ENCODE data around the gene MKRN3.
"Not testable (repeated sequence)": the region's sequence is repeated elsewhere in the genome, so short reads cannot be mapped to it uniquely, and the experiment has no call there.

Gene MKRN3

DNA sequence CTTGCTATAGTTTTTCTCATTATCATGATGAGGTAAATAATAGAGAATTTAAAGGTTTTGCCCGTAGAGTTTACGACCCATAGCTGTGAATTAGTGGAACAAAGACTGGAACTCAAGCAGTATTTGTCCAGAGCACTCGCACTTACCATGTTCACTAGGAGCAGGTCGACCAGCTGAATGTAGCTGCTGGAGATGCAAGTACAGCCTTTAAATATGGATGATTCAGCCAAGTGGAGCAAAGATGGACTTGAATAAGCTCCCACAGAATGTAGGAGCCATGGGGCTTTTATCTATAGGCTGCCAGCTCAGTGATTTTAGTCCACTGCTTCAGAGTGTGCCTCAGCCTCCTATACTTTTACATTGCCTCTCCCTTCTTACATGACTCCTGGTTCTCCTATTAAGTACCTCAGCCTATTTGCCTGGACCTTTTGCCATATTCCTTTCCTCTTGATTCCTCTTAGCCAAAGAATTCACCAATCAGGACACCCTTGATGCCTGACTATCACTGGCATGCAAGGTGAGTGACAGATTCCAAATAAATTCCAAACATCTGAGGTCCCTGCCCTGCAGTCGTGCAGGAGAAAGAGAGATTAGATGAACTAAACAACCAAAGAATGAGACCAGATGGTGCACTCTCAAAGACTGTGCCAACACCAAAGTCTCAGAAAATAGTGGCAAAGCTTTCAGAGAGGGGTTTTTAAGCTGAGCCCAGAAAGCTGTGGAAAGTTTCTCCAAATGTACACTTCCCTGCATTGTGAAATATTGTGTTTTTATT is 3.9 kb downstream of the MKRN3 start:
- peaks cover 11% of the 10 kb centered on the region for H3K9me3 Mint-ChIP-seq
- no peaks in the 10 kb centered on the region for H3K4me1 Mint-ChIP-seq
- H3K27ac Mint-ChIP-seq = no peak overlapping the region
- DNase-seq (ENCODE audit: low spot score in 2 of 2) = no peak
- H3K36me3 Mint-ChIP-seq = no peaks in the 10 kb centered on the region
- no peak overlapping the region for H3K4me3 Mint-ChIP-seq
- ATAC-seq = no peak

GRCh38 chr15:23570486-23570885 is 5.0 kb downstream of the MKRN3 start:
- no peak overlapping the region for H3K27ac Mint-ChIP-seq
- H3K4me1 Mint-ChIP-seq = no peaks in the 10 kb centered on the region
- ATAC-seq (no peak), DNase-seq (ENCODE audit: low spot score in 2 of 2) (no peak)
- H3K9me3 Mint-ChIP-seq = peaks cover 3% of the 10 kb centered on the region
- H3K36me3 Mint-ChIP-seq = no peaks in the 10 kb centered on the region
- H3K4me3 Mint-ChIP-seq = no peak overlapping the region

- ATAC-seq (no peak), DNase-seq (ENCODE audit: low spot score in 2 of 2) (no peak)
- Mint-ChIP-seq H3K4me3 (no peak overlapping the region), H3K4me1 (no peaks in the 10 kb centered on the region), H3K9me3 (peaks cover 3% of the 10 kb centered on the region), H3K36me3 (no peaks in the 10 kb centered on the region), H3K27ac (no peak overlapping the region)
These were observed 7.4 kb downstream of the MKRN3 start for GRCh38 chr15:23572844-23573243.

GRCh38 chr15:23574742-23575141 is 9.3 kb downstream of the MKRN3 start:
- Mint-ChIP-seq H3K27ac (no peak overlapping the region), H3K9me3 (peaks cover 3% of the 10 kb centered on the region), H3K4me3 (no peak overlapping the region), H3K36me3 (no peaks in the 10 kb centered on the region), H3K4me1 (no peaks in the 10 kb centered on the region)
- DNase-seq (ENCODE audit: low spot score in 2 of 2) = no peak
- no peak for ATAC-seq

- Mint-ChIP-seq H3K36me3 (no peaks in the 10 kb centered on the region), H3K9me3 (peaks cover 3% of the 10 kb centered on the region), H3K4me1 (no peaks in the 10 kb centered on the region), H3K27ac (no peak overlapping the region), H3K4me3 (no peak overlapping the region)
- ATAC-seq (no peak), DNase-seq (ENCODE audit: low spot score in 2 of 2) (no peak)
These were observed 10.6 kb downstream of the MKRN3 start for GRCh38 chr15:23576061-23576460.

DNA sequence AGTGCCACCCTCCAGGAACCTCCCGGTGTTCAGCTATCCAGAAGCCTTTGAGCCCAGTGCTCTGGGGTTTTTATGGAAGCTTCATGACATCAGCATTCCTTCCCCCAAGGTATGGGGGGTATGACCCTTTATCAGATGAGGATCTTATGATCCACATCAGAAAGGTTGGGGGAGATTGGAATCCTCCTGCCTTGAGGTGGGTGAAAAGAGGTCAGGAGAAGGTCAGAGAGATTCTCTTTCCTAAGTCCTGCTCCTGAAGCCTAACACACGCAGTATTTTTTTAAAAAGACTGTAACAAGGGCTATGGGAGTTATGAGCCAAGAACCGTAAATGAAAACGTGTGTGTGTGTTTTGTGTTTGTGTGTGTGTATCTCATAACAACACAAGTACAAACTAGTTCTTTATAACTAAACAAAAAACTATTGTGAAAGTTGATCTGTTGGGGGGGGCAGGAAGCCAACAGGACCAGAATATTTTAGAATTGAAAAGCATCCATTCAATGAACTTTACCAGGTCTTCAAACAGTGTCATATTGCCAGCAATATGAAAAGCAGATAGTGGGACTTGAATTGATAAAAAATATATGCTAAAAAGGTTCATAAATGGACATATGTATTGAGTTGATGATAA is 13.2 kb downstream of the MKRN3 start:
- peaks cover 3% of the 10 kb centered on the region for H3K9me3 Mint-ChIP-seq
- H3K27ac Mint-ChIP-seq = no peak overlapping the region
- DNase-seq (ENCODE audit: low spot score in 2 of 2) = no peak
- no peaks in the 10 kb centered on the region for H3K4me1 Mint-ChIP-seq
- no peak overlapping the region for H3K4me3 Mint-ChIP-seq
- ATAC-seq = no peak
- H3K36me3 Mint-ChIP-seq = no peaks in the 10 kb centered on the region

GRCh38 chr15:23588268-23588667 is 22.8 kb downstream of the MKRN3 start:
- no peaks in the 10 kb centered on the region for H3K4me1 Mint-ChIP-seq
- H3K27ac Mint-ChIP-seq = no peak overlapping the region
- peaks cover 4% of the 10 kb centered on the region for H3K9me3 Mint-ChIP-seq
- DNase-seq (ENCODE audit: low spot score in 2 of 2) = no peak
- H3K36me3 Mint-ChIP-seq = no peaks in the 10 kb centered on the region
- H3K4me3 Mint-ChIP-seq = no peak overlapping the region
- no peak for ATAC-seq

DNA sequence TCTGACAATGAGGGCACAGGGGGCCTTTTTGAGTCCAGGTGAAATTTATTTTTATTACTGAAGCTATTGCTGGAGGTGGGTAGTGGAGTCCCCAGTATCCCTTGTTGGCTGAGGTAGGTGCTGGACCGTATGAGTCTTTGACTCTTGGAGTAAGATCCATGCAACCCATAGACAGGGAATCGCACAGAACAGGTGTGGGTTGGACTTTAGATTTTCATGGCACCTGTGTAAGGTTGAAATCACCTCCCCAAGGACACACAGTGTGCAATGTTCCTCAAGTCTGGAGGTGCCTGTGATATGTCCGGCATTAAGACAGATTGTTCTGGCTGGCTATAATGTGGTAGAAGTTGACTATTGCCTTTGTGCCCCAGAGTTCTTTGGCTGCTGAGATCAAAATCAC is 23.5 kb downstream of the MKRN3 start:
- H3K4me1 Mint-ChIP-seq = no peaks in the 10 kb centered on the region
- no peak overlapping the region for H3K27ac Mint-ChIP-seq
- ATAC-seq (no peak), DNase-seq (ENCODE audit: low spot score in 2 of 2) (no peak)
- peaks cover 4% of the 10 kb centered on the region for H3K9me3 Mint-ChIP-seq
- H3K4me3 Mint-ChIP-seq = no peak overlapping the region
- H3K36me3 Mint-ChIP-seq = no peaks in the 10 kb centered on the region

- no peak for DNase-seq (ENCODE audit: low spot score in 2 of 2)
- no peak overlapping the region for H3K27ac Mint-ChIP-seq
These were observed 28.8 kb downstream of the MKRN3 start for GRCh38 chr15:23594252-23594770.

DNA sequence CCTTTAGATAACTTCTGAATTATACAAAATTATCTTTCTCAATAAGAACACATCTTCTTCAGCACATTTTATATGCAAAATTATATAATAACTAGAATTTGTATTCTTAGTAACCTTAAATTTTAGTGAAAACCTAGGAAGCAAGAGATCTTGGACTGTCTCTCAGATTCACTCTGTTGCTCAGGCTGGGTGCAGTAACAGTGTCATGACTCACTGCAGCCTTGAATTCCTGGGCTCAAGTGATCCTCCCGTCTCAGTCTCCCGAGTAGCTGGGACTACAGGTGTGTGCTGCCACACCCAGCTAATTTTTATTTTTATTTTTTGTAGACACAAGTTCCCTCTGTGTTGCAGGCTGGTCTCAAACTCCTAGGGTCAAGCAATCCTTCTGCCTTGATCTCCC is 29.9 kb downstream of the MKRN3 start:
- no peak for DNase-seq (ENCODE audit: low spot score in 2 of 2)
- no peak for ATAC-seq
- Mint-ChIP-seq H3K4me1 (no peaks in the 10 kb centered on the region), H3K4me3 (no peak overlapping the region), H3K27ac (no peak overlapping the region), H3K9me3 (peaks cover 2% of the 10 kb centered on the region), H3K36me3 (no peaks in the 10 kb centered on the region)

More at GRCh38 chr15:23594252-23594770, 28.8 kb downstream of the MKRN3 start:
- peaks cover 4% of the 10 kb centered on the region for H3K9me3 Mint-ChIP-seq
- no peaks in the 10 kb centered on the region for H3K36me3 Mint-ChIP-seq
- no peaks in the 10 kb centered on the region for H3K4me1 Mint-ChIP-seq
- no peak for ATAC-seq
- no peak overlapping the region for H3K4me3 Mint-ChIP-seq

DNA sequence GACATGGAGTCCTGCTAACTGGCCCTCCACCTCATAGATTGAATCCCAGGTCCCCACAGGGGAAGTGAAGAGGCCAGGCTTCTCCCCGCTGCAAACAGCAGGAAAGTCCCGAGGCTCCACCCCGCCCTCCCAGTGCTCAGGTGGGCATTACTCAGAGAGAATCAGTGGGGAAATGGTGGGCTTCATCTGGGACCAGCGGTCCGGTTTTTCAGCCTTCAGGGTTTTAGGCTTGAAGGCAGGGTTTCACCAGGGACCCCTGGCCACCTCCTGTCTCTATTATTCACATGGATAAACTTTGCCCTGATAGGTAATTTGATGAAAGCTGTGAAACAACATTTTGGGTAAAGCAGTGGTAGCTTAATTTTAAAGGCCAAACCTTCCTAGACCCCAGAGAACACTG is 31.3 kb downstream of the MKRN3 start:
- H3K27ac Mint-ChIP-seq = no peak overlapping the region

GRCh38 chr15:23597278-23597677 is 31.8 kb downstream of the MKRN3 start:
- not testable (repeated sequence) for H3K9me3 Mint-ChIP-seq; ATAC-seq; DNase-seq (ENCODE audit: low spot score in 2 of 2); H3K4me1 Mint-ChIP-seq; H3K27ac Mint-ChIP-seq; H3K36me3 Mint-ChIP-seq; H3K4me3 Mint-ChIP-seq

More for the DNA sequence above, 31.3 kb downstream of the MKRN3 start:
- Mint-ChIP-seq H3K9me3 (no peaks in the 10 kb centered on the region), H3K4me3 (no peak overlapping the region), H3K36me3 (no peaks in the 10 kb centered on the region), H3K4me1 (no peaks in the 10 kb centered on the region)
- ATAC-seq (no peak), DNase-seq (ENCODE audit: low spot score in 2 of 2) (no peak)

GRCh38 chr15:23599053-23599452 is 33.6 kb downstream of the MKRN3 start:
- no peaks in the 10 kb centered on the region for H3K36me3 Mint-ChIP-seq
- ATAC-seq = no peak
- H3K27ac Mint-ChIP-seq = no peak overlapping the region
- no peak overlapping the region for H3K4me3 Mint-ChIP-seq
- H3K4me1 Mint-ChIP-seq = no peaks in the 10 kb centered on the region
- no peak for DNase-seq (ENCODE audit: low spot score in 2 of 2)
- H3K9me3 Mint-ChIP-seq = no peaks in the 10 kb centered on the region

DNA sequence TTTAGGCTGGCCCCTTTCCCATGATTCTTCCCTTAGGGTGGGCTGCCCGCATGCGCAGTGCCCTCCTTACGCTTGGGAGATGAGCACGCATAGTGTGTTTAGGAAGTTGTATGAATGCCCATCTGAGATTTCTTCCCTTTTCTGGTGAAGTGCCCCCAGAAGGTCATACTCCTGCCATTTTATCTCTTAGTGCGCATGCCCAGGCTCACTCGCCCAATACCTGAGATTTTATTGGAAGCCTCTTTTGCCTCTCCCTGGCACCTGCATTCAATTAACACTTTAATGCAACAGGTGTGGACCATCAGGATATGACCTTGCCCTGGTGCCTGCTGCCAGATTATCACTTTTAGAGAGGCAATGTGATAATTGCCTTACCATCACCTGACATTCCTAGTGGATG is 36.6 kb downstream of the MKRN3 start:
- Mint-ChIP-seq H3K36me3 (no peaks in the 10 kb centered on the region), H3K4me1 (no peaks in the 10 kb centered on the region), H3K27ac (no peak overlapping the region), H3K9me3 (peaks cover 2% of the 10 kb centered on the region), H3K4me3 (no peak overlapping the region)
- ATAC-seq (no peak), DNase-seq (ENCODE audit: low spot score in 2 of 2) (no peak)

DNA sequence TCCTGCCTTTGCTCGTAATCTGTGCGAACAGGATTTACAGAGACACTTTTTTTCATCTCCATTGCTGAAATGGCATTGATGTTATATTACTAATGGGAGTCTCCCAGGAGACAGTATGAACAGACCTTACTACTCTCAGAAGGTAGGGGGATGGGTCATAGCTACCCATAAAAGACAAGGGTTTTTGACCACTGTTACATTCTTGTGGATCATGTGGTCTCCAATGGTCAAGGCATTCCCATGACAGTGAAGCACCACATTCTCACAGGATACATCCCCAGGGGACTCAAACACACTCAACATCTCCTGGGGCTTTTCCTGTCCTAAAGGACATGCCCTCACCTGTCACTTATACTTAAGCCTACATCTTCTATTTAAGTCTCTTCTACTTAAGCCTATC is 40.8 kb downstream of the MKRN3 start:
- Mint-ChIP-seq H3K4me3 (no peak overlapping the region), H3K27ac (no peak overlapping the region), H3K36me3 (no peaks in the 10 kb centered on the region), H3K4me1 (no peaks in the 10 kb centered on the region), H3K9me3 (peaks cover 2% of the 10 kb centered on the region)
- DNase-seq (ENCODE audit: low spot score in 2 of 2) (no peak), ATAC-seq (peak; percentile 8)

DNA sequence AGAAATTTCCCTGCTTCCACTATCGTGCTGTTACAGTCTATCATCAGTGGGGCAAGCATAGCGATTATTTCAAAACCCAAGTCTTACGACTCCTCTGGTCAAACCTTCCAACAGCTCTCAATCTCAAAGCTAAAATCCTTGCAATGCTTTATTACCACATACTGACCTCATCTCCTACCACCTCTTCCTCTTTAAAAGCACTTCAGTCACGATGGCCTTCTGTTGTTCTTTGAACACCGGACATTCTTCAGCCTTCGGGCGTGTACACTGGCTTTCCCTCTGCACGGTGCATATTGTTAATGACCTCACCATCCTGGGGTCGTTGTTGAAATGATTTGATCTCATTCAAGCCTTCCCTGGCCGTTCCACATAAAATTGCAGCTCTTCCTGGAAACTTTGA is 51.1 kb downstream of the MKRN3 start:
- H3K27ac Mint-ChIP-seq = no peak overlapping the region
- H3K4me1 Mint-ChIP-seq = no peaks in the 10 kb centered on the region
- H3K9me3 Mint-ChIP-seq = peaks cover 8% of the 10 kb centered on the region
- no peak for DNase-seq (ENCODE audit: low spot score in 2 of 2)
- H3K36me3 Mint-ChIP-seq = no peaks in the 10 kb centered on the region
- H3K4me3 Mint-ChIP-seq = no peak overlapping the region
- no peak for ATAC-seq

Data from stimulated activated effector memory CD8-positive, alpha-beta T cell treated with anti-CD3 and anti-CD28 coated beads, Interleukin-12 subunit alpha, Interleukin-12 subunit beta, amount 100 ng/mL, for 72 hours (primary cell).